ENCODE measurements around the gene TSPAN17. TPM values are rescaled to one million over a fixed set of nuclear protein-coding genes. Genes with fewer than 3 reads are reported as not detected.

The TSPAN17 gene
- total RNA-seq, 1 donor from 2014 or later, result 16.9 TPM

DNA sequence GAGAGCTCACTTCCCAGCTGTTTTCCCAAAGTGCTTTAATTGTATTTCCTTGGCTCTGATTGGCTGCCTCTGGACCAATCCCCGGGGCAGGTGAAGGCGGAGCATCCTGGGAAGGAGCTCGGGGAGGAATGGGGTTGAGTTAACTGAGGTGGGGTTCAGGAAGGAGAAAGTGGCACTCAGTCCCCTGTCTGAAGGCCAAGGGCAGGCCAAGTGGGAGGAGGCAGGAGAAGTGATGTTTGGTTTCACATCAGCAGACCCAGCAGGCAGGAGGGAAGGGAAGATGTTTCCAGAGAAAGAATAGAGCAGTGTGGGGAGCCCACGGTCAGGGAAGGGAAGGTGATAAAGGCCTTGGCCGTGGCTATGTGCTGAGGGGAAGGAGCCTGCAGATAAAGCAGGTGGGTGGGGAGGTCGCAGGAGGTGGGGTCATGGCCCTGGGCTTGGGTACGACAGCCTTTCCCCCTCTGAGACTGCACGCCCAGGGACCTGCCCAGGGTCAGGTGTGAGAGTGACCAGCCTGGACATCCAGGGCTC lies 3.1 kb downstream of the TSPAN17 start:
- H3K27ac ChIP-seq, result no peak overlapping the region
- H3K9me3 ChIP-seq, result no peaks in the 10 kb centered on the region
- H3K4me3 ChIP-seq, result no peak overlapping the region
- H3K4me1 ChIP-seq, result peaks cover 50% of the 10 kb centered on the region
- TF ChIP-seq POLR2AphosphoS5 (IDR thresholded peaks at IDR 0.05; ENCODE audit: insufficient read depth in 1 of 2, low read depth in 1 of 2) (no peak), POLR2A (IDR thresholded peaks at IDR 0.05) (no peak)
- TF ChIP-seq, protein P1, sequence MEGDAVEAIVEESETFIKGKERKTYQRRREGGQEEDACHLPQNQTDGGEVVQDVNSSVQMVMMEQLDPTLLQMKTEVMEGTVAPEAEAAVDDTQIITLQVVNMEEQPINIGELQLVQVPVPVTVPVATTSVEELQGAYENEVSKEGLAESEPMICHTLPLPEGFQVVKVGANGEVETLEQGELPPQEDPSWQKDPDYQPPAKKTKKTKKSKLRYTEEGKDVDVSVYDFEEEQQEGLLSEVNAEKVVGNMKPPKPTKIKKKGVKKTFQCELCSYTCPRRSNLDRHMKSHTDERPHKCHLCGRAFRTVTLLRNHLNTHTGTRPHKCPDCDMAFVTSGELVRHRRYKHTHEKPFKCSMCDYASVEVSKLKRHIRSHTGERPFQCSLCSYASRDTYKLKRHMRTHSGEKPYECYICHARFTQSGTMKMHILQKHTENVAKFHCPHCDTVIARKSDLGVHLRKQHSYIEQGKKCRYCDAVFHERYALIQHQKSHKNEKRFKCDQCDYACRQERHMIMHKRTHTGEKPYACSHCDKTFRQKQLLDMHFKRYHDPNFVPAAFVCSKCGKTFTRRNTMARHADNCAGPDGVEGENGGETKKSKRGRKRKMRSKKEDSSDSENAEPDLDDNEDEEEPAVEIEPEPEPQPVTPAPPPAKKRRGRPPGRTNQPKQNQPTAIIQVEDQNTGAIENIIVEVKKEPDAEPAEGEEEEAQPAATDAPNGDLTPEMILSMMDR (IDR thresholded peaks at IDR 0.05), result no peak
- H3K27me3 ChIP-seq, result no peaks in the 10 kb centered on the region
- peaks cover 0 to 14% of the 10 kb centered on the region in 2 donors for H3K36me3 ChIP-seq
- intact Hi-C loops (cut with DNase I), result no loop called here
- no peak for DNase-seq (ENCODE audit: extremely low spot score in 2 of 2)

DNA sequence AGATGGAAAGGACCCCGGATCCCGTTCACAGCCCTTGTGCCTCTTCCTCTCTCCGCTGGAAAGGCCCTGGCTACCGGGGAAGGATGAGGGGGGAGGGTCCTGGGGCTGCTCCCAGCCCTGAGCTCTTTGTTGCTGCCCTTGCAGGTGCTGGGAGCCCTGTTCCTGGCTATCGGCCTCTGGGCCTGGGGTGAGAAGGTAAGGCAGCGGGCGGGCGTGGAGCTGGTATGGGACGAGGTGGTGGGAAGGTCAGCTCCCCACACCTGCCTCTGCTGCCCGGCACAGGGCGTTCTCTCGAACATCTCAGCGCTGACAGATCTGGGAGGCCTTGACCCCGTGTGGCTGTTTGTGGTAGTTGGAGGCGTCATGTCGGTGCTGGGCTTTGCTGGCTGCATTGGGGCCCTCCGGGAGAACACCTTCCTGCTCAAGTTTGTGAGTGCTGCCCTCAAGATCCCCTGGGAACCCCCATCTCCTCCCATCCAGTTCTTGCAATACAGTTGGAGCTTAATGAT lies 4.2 kb downstream of the TSPAN17 start:
- intact Hi-C loops (cut with DNase I), result no loop called here
- DNase-seq (ENCODE audit: extremely low spot score in 2 of 2), result no peak
- Histone ChIP-seq H3K27me3 (no peaks in the 10 kb centered on the region), H3K4me3 (no peak overlapping the region), H3K9me3 (no peaks in the 10 kb centered on the region), H3K4me1 (peaks cover 47% of the 10 kb centered on the region), H3K36me3 (peaks cover 0 to 14% of the 10 kb centered on the region in 2 donors), H3K27ac (no peak overlapping the region)
- no peak for TF ChIP-seq POLR2A (IDR thresholded peaks at IDR 0.05)
- no peak for TF ChIP-seq POLR2AphosphoS5 (IDR thresholded peaks at IDR 0.05; ENCODE audit: insufficient read depth in 1 of 2, low read depth in 1 of 2)
- TF ChIP-seq, protein P1 (IDR thresholded peaks at IDR 0.05), result no peak

DNA sequence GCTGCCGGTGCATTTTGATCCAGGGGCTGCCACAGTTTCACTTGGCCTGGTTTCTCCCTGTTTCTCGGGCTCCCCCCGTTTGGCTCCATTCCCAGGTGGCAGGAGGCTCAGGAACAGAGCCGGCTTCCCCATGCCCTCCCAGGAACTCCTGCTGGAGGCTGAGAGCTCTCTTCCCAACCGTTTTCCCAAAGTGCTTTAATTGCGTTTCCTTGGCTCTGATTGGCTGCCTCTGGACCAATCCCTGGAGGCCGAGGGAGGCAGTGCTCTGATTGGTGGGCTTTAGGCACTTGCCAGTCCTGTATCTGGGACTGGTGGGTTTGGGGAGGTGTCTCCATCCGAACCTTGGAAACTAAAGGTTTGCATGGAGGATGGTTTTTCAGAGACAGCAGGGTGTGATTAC lies 4.9 kb downstream of the TSPAN17 start:
- Histone ChIP-seq H3K36me3 (peaks cover 0 to 20% of the 10 kb centered on the region in 2 donors), H3K9me3 (no peaks in the 10 kb centered on the region), H3K27me3 (no peaks in the 10 kb centered on the region), H3K4me3 (no peak overlapping the region), H3K27ac (no peak overlapping the region), H3K4me1 (peaks cover 43% of the 10 kb centered on the region)
- TF ChIP-seq POLR2A (IDR thresholded peaks at IDR 0.05) (no peak), POLR2AphosphoS5 (IDR thresholded peaks at IDR 0.05; ENCODE audit: insufficient read depth in 1 of 2, low read depth in 1 of 2) (no peak)
- TF ChIP-seq, protein P1 (IDR thresholded peaks at IDR 0.05), result no peak
- no peak for DNase-seq (ENCODE audit: extremely low spot score in 2 of 2)
- intact Hi-C loops (cut with DNase I), result no loop called here

DNA sequence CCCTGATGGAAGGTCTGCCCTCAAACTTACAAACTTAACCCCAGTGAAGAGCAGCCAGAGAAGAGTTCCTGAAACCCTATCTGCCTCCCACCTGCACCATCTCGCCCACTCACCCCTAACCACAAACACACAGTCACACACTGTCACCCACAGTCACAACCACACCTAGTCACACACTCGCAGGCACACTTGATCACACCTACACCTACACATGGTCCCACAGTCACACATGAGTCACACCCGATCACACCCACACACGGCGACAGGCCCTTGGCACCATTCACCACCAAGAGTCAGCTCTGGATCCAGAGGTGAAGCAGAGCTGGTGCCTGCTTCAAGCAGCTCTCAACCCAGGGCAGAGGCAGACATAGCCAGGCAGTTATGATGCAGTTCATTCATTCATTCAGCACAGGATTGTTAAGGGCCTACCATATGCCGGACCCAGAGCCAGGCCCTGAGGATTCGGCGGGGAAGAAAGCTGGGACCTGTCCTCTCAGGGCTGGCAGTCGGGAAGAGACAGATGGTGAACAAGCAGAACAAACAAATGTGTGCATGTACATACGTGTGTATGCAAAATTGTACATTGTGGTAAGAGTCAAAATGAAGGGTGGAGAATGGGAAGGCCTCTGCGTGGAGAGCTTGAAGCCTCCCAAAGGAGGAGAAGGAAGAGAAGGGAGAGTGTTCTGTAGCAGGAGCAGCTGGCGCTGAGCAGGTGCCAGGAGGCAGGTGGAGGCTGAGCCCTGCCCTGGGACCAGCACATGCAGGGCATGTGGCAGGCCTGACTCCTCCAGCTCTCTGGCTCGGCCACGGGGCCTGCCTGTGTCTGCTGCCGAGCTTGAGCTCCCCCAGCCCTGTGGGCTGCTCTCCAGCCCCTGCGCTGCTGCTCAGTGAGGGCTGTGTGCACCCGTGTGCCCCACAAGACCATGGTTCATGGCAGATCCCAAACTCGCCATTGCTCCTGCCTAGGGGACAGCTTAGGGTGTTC lies 6.4 kb downstream of the TSPAN17 start:
- peaks cover 0 to 23% of the 10 kb centered on the region in 2 donors for H3K36me3 ChIP-seq
- no peak overlapping the region for H3K27ac ChIP-seq
- DNase-seq (ENCODE audit: extremely low spot score in 2 of 2), result no peak
- intact Hi-C loops (cut with DNase I), result no loop called here
- no peaks in the 10 kb centered on the region for H3K9me3 ChIP-seq
- H3K4me3 ChIP-seq, result no peak overlapping the region
- H3K27me3 ChIP-seq, result no peaks in the 10 kb centered on the region
- TF ChIP-seq POLR2AphosphoS5 (IDR thresholded peaks at IDR 0.05; ENCODE audit: insufficient read depth in 1 of 2, low read depth in 1 of 2), result no peak
- TF ChIP-seq, protein P1 (IDR thresholded peaks at IDR 0.05), result no peak
- no peak for TF ChIP-seq POLR2A (IDR thresholded peaks at IDR 0.05)
- H3K4me1 ChIP-seq, result peaks cover 42% of the 10 kb centered on the region

All from vagina (tissue), 2 donors.